ENCODE measurements around the gene SUPT6H. TPM values are rescaled to one million over a fixed set of nuclear protein-coding genes. Genes with fewer than 3 reads are reported as not detected.

SUPT6H gene
- total and polyA plus RNA-seq, 9 of the 15 experiments (the other 6 are each of a cell fraction or from before 2014, with no cell fraction given) = 1.7 to 77.7 (median 49.2) TPM

DNA sequence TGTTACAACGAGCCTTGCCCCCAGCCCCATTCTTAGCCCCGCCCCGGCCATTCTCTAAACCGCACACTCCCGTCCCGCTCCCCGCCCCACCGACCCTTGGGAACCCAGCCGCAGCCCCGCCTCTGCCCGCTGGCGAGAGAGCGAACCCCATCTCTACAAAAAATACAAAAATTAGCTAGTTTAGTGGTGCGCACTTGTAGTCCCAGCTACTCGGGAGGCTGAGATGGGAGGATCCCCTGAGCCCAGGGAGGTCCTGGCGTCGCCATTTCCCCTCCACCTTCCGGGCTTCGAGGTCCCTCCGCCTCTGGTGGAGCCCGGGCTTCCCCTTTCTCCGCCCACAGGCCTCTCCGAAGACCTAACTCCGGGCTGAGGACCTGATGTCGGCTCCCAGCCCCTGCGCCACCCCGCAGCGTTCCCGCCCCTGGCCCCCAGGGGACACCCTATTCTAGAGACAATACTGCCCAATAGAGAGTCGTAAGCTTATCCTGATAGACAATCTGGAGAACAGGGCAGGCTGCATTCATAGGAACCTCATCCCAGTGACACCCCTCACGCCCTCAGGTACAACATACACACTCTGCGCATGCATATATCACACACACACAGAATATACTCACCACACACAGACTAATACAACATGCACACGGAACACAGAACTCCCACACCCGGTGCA lies 50.2 kb downstream of the SUPT6H start (continued):
- TF ChIP-seq, protein P1, sequence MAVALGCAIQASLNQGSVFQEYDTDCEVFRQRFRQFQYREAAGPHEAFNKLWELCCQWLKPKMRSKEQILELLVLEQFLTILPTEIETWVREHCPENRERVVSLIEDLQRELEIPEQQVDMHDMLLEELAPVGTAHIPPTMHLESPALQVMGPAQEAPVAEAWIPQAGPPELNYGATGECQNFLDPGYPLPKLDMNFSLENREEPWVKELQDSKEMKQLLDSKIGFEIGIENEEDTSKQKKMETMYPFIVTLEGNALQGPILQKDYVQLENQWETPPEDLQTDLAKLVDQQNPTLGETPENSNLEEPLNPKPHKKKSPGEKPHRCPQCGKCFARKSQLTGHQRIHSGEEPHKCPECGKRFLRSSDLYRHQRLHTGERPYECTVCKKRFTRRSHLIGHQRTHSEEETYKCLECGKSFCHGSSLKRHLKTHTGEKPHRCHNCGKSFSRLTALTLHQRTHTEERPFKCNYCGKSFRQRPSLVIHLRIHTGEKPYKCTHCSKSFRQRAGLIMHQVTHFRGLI (CRISPR knock-in tag; IDR thresholded peaks at IDR 0.05) = no peak
- TF ChIP-seq CREB1 (IDR thresholded peaks at IDR 0.05) (no peak), CREB1 (CRISPR knock-in tag; IDR thresholded peaks at IDR 0.05) (no peak), ATF6 (CRISPR knock-in tag; IDR thresholded peaks at IDR 0.05) (no peak), BRD4 (IDR thresholded peaks at IDR 0.05) (no peak), ZSCAN32 (CRISPR knock-in tag; IDR thresholded peaks at IDR 0.05) (no peak), GATA2 (CRISPR knock-in tag; IDR thresholded peaks at IDR 0.05) (0 out of 2 replicates have a peak, but pooled peaks have one; percentile 55), SMARCA4 (IDR thresholded peaks at IDR 0.05) (no peak; the same call in 1 of the 2 replicates), PCBP1 (IDR thresholded peaks at IDR 0.05; ENCODE audit: low read depth, low read length, poor library complexity, severe bottlenecking) (no peak), NR4A1 (CRISPR knock-in tag; IDR thresholded peaks at IDR 0.05) (no peak), NR4A1 (tag; IDR thresholded peaks at IDR 0.05) (no peak), HDAC6 (IDR thresholded peaks at IDR 0.05; ENCODE audit: low read depth, low read length) (no peak), TEAD1 (CRISPR knock-in tag; IDR thresholded peaks at IDR 0.05) (no peak), CEBPB (tag; IDR thresholded peaks at IDR 0.05) (no peak), TARDBP (IDR thresholded peaks at IDR 0.05) (no peak; the same call in 1 of the 2 replicates), ZNF143 (CRISPR knock-in tag; IDR thresholded peaks at IDR 0.05) (no peak), JUN (IDR thresholded peaks at IDR 0.05; ENCODE audit: borderline replicate concordance, low read depth, low read length) (0 out of 2 replicates have a peak, but pooled peaks have one; percentile 37), JUN (CRISPR knock-in tag; IDR thresholded peaks at IDR 0.05; ENCODE audit: borderline replicate concordance) (no peak), BRCA1 (IDR thresholded peaks at IDR 0.05) (no peak), BRCA1 (CRISPR knock-in tag; IDR thresholded peaks at IDR 0.05) (no peak), SMAD1 (IDR thresholded peaks at IDR 0.05; ENCODE audit: low read depth, low read length, partially characterized antibody) (no peak), CHD4 (IDR thresholded peaks at IDR 0.05; ENCODE audit: insufficient read depth, insufficient replicate concordance, low read depth, low read length, poor library complexity, severe bottlenecking) (no peak), ETV6 (IDR thresholded peaks at IDR 0.05; ENCODE audit: borderline replicate concordance in 1 of 2, low read depth in 2 of 2, low read length in 1 of 2) (no peak), ETV6 (CRISPR knock-in tag; IDR thresholded peaks at IDR 0.05; ENCODE audit: borderline replicate concordance) (no peak), ZKSCAN3 (CRISPR knock-in tag; IDR thresholded peaks at IDR 0.05) (no peak), MTA2 (IDR thresholded peaks at IDR 0.05; ENCODE audit: low read depth) (no peak)
- TF ChIP-seq, protein P2, sequence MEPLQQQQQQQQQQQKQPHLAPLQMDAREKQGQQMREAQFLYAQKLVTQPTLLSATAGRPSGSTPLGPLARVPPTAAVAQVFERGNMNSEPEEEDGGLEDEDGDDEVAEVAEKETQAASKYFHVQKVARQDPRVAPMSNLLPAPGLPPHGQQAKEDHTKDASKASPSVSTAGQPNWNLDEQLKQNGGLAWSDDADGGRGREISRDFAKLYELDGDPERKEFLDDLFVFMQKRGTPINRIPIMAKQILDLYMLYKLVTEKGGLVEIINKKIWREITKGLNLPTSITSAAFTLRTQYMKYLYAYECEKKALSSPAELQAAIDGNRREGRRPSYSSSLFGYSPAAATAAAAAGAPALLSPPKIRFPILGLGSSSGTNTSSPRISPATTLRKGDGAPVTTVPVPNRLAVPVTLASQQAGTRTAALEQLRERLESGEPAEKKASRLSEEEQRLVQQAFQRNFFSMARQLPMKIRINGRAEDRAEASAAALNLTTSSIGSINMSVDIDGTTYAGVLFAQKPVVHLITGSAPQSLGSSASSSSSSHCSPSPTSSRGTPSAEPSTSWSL (CRISPR knock-in tag; IDR thresholded peaks at IDR 0.05; ENCODE audit: borderline replicate concordance) = no peak

All from K562 (cell line).